Stimulated activated naive CD4-positive, alpha-beta T cell (primary cell): ENCODE data around the gene KCTD1.

Experiments
- DNase-seq, 6 experiments: peaks; one replicate each; lab custom pipeline; 2025; lab: John Stamatoyannopoulos, UW

The KCTD1 gene

GRCh38 chr18:26480897-26481795 is 67.2 kb downstream of the KCTD1 start:
- no peak for DNase-seq

- DNase-seq, result no peak
Measured at GRCh38 chr18:26479681-26480079, 68.7 kb downstream of the KCTD1 start.

- DNase-seq, result no peak
Measured at GRCh38 chr18:26479065-26479680, 69.2 kb downstream of the KCTD1 start.

- no peak for DNase-seq
Measured at GRCh38 chr18:26477828-26478466, 70.4 kb downstream of the KCTD1 start.

- DNase-seq, result no peak
Measured at GRCh38 chr18:26476697-26477096, 71.7 kb downstream of the KCTD1 start.

- DNase-seq, result no peak
Measured at GRCh38 chr18:26474542-26474941, 73.8 kb downstream of the KCTD1 start.

GRCh38 chr18:26473672-26474071 is 74.7 kb downstream of the KCTD1 start:
- DNase-seq, result no peak

GRCh38 chr18:26471826-26472225 is 76.5 kb downstream of the KCTD1 start:
- no peak for DNase-seq

GRCh38 chr18:26471027-26471426 is 77.3 kb downstream of the KCTD1 start:
- DNase-seq, result no peak

- no peak for DNase-seq
Measured at GRCh38 chr18:26470011-26470637, 78.2 kb downstream of the KCTD1 start.

- no peak for DNase-seq
Measured at GRCh38 chr18:26468931-26469340, 79.4 kb downstream of the KCTD1 start.

GRCh38 chr18:26466026-26466425 is 82.3 kb downstream of the KCTD1 start:
- no peak for DNase-seq

GRCh38 chr18:26465431-26465830 is 82.9 kb downstream of the KCTD1 start:
- no peak for DNase-seq

- DNase-seq, result no peak
Measured at GRCh38 chr18:26464128-26465011, 84.0 kb downstream of the KCTD1 start.

GRCh38 chr18:26462355-26462754 is 86.0 kb downstream of the KCTD1 start:
- no peak for DNase-seq

- DNase-seq, result no peak
Measured at GRCh38 chr18:26461405-26461804, 86.9 kb downstream of the KCTD1 start.

- DNase-seq, result no peak
Measured at GRCh38 chr18:26460449-26461091, 87.8 kb downstream of the KCTD1 start.

GRCh38 chr18:26459884-26460283 is 88.5 kb downstream of the KCTD1 start:
- DNase-seq, result no peak

GRCh38 chr18:26459340-26459739 is 89.0 kb downstream of the KCTD1 start:
- DNase-seq, result no peak

- no peak for DNase-seq
Measured at GRCh38 chr18:26458526-26459232, 89.7 kb downstream of the KCTD1 start.
